ENCODE data around the gene TBX3.

DNA sequence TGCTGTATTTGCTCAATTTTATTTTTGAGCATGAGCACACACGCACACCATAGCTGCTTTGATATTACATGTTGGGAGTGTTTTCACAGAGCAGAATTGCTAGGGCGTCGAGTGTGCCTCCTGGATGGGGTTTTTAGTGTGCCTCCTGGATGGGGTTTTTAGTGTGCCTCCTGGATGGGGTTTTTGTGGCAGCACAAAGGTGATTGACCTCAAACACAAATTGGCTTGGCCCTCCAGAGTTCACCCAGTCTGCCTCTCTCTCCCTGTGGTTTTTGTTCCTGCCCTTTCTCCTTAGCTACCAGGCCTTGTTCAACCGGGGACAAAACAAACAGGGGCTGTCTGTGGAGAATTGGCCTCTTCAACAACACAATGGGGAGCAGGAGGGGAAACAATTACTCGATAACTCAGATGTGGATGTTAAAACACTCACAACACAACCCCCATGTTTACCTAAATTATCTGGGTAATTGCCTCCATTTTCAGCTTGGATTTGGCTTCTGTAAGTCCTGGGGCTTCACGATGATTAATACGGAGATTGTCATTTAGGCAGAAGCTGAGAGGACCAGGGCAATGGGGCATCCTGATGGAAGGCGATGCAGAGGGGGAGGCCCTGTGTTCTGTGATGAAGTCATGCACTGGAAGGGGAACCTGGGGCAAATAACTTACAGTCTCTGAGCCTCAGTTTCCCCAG is 26.9 kb downstream of the TBX3 start:
- TF ChIP-seq CHD2 (IDR thresholded peaks at IDR 0.05; ENCODE audit: low read length, partially characterized antibody) (no peak), ESRRA (IDR thresholded peaks at IDR 0.05; ENCODE audit: borderline replicate concordance, low read length) (no peak), POLR2A (IDR thresholded peaks at IDR 0.05; ENCODE audit: low read length) (no peak), RCOR1 (IDR thresholded peaks at IDR 0.05; ENCODE audit: low read depth, low read length) (no peak), RAD21 (conservative IDR thresholded peaks at IDR 0.05 in 1 of 2, IDR thresholded peaks at IDR 0.05 in 1 of 2) (no peak), NFE2L2 (conservative IDR thresholded peaks at IDR 0.05; ENCODE audit: low read length) (no peak), PHF8 (IDR thresholded peaks at IDR 0.05; ENCODE audit: borderline replicate concordance, low read depth) (no peak), NPAS2 (CRISPR knock-in tag; IDR thresholded peaks at IDR 0.05; ENCODE audit: borderline replicate concordance) (no peak), CEBPB (IDR thresholded peaks at IDR 0.05) (no peak), MYC (IDR thresholded peaks at IDR 0.05; ENCODE audit: borderline replicate concordance, low read length) (no peak), BHLHE40 (IDR thresholded peaks at IDR 0.05; ENCODE audit: low read depth, low read length) (no peak), MAZ (IDR thresholded peaks at IDR 0.05; ENCODE audit: borderline replicate concordance, low read depth, low read length) (no peak)
- TF ChIP-seq, protein P1, sequence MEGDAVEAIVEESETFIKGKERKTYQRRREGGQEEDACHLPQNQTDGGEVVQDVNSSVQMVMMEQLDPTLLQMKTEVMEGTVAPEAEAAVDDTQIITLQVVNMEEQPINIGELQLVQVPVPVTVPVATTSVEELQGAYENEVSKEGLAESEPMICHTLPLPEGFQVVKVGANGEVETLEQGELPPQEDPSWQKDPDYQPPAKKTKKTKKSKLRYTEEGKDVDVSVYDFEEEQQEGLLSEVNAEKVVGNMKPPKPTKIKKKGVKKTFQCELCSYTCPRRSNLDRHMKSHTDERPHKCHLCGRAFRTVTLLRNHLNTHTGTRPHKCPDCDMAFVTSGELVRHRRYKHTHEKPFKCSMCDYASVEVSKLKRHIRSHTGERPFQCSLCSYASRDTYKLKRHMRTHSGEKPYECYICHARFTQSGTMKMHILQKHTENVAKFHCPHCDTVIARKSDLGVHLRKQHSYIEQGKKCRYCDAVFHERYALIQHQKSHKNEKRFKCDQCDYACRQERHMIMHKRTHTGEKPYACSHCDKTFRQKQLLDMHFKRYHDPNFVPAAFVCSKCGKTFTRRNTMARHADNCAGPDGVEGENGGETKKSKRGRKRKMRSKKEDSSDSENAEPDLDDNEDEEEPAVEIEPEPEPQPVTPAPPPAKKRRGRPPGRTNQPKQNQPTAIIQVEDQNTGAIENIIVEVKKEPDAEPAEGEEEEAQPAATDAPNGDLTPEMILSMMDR (IDR thresholded peaks at IDR 0.05): no peak
- TF ChIP-seq, protein P2, sequence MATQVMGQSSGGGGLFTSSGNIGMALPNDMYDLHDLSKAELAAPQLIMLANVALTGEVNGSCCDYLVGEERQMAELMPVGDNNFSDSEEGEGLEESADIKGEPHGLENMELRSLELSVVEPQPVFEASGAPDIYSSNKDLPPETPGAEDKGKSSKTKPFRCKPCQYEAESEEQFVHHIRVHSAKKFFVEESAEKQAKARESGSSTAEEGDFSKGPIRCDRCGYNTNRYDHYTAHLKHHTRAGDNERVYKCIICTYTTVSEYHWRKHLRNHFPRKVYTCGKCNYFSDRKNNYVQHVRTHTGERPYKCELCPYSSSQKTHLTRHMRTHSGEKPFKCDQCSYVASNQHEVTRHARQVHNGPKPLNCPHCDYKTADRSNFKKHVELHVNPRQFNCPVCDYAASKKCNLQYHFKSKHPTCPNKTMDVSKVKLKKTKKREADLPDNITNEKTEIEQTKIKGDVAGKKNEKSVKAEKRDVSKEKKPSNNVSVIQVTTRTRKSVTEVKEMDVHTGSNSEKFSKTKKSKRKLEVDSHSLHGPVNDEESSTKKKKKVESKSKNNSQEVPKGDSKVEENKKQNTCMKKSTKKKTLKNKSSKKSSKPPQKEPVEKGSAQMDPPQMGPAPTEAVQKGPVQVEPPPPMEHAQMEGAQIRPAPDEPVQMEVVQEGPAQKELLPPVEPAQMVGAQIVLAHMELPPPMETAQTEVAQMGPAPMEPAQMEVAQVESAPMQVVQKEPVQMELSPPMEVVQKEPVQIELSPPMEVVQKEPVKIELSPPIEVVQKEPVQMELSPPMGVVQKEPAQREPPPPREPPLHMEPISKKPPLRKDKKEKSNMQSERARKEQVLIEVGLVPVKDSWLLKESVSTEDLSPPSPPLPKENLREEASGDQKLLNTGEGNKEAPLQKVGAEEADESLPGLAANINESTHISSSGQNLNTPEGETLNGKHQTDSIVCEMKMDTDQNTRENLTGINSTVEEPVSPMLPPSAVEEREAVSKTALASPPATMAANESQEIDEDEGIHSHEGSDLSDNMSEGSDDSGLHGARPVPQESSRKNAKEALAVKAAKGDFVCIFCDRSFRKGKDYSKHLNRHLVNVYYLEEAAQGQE (IDR thresholded peaks at IDR 0.05): no peak

All from A549 (cell line).